GM19035 (cell line): ENCODE results near the gene MUSTN1.

Source experiments
- ATAC-seq: cut with Tn5 transposase; IDR thresholded peaks from one replicate; pipeline ENCODE4 v1.9.1; 2021; ENCODE audit not compliant: unreplicated experiment

MUSTN1 gene

DNA sequence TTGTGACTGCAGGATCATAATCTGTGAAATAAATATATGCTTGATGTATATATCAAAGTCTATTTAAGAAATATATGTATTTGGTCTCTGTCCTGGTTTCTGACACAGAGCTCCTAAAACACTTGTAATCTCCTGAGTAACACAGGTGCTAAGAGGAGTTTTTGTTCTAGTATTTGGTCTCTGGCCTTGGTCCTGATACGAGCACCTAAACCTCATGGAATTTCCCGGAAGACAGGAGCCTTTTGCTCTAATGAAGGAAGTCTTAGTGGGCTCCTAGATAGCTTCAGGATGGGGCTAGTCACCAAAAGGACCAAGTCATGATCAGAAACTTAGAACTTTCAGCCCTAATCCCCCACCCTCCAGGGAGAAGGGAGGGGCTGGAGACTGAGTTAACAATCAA lies 19.2 kb upstream of the MUSTN1 start:
- ATAC-seq, result no peak

- ATAC-seq, result no peak
These were observed 17.6 kb upstream of the MUSTN1 start for GRCh38 chr3:52852419-52852818.

GRCh38 chr3:52851348-52851747 lies 16.5 kb upstream of the MUSTN1 start:
- no peak for ATAC-seq

- no peak for ATAC-seq
These were observed 14.8 kb upstream of the MUSTN1 start for GRCh38 chr3:52849656-52850055.

DNA sequence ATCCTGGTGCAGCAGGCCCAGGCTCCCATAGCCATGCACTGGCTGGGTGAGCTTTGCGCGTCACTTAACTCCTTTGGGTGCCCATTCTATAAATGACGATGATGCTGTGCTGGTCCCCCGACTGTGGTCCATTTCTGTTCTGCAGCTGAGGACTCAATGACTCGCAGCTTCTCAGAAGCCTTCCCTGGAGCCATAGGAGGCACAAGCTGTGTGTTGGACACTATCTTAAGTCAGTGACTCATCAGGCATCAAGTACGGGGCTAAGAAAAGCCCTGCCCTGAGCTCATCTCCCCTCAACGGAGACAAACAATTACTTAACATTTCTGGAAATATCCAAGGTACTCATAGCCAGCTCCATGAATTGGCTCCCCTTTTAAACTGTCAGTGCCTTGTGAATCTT lies 13.8 kb upstream of the MUSTN1 start:
- ATAC-seq, result no peak

- no peak for ATAC-seq
These were observed 12.9 kb upstream of the MUSTN1 start for GRCh38 chr3:52847726-52848125.

DNA sequence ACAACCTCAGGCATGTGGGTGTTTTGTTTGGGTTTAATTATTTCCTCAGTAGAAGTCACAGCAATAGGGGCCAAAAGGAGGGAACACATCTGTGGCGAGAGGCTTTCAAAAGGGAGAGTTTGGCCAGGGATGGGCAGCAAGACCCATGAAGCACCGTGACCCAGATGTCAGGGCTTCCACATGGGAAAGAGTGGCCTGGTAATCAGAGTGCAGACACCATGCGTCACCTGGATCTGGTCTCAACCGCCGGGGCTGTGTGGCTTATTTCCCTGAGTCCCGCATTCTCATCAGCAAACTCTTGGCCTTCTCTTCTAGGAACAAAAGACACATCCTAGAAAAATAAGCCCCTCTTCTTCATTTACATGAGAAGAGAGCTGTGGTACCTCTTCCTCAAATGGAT lies 12.4 kb upstream of the MUSTN1 start:
- ATAC-seq, result no peak

DNA sequence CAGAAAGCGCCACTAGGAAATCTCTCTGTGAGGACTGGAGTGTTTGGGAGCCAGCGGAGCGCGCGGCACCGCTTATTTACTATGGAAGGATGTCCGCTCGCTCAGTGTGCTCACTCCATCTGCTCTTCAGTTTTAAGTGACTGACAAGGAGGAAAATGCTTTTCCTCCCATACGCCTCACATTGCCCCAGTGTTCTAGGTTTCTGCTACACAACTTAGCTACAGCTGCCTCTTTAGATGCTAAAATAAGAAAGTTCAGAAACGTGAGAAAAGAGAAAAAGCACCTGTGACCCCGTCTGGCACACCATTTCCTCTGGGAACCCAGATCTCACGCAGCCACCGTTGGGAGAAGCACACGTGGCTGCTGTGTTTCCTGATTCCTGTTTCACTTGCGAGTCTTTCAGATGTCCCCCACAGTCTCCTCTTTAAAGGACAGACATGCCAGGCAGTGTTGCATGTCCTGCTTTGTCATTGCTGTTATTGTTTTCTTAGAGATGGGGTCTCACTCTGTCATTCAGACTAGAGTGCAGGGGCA lies 11.7 kb upstream of the MUSTN1 start:
- ATAC-seq, result no peak

DNA sequence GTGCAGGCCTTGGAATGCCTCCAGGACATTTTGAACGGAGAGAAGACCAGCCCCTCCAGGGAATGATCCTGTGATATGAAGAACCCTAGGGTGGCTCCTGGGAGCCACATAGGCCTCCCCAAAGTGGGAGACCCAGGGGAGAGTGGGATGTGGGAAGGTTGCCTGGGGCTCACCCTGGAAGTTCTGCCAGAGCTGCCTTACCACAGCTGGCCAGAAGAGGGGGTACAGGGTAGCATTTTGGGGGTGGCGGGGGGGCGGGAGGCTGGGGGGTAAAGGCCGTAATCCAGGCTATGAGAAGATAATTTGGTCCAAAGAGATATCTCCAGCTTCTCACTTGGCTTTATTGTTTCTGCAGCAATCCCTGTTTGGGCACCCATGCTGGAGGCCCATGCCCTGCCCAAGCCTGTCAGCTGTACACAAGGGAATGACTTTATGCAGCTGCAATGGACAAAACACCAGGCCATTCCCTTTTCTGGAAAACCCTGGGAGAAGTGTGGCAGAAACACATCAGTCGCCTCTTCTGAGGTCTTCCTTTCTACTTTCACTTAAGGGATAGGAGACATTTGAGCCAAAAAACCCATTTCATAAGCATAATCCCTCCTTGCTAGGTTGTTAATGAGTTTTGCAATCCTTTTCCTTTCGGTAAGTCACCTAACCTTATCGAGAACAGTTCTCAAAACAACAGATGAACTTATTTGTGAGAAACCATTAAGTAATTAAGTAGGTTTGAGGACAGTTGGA lies 11.0 kb upstream of the MUSTN1 start:
- no peak for ATAC-seq

DNA sequence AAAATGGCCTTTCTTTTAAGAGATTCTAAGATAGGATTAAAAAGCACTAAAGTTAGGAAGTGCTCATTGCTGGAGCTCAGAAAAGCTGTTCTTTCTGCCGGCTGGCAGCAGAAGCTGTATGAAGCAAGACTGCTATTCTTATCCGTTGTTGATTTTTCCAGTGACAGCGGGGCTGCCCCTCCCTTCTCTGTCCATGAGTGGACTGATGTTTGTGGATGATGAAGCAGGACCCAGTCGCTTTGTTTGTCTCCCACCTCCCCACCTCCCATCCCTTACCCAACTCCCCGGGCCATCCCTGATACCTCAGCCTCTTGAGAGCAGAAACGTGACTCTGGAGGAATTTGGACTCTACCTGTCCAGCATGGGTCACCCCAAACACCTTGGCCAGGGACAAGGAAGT lies 10.3 kb upstream of the MUSTN1 start:
- ATAC-seq, result no peak

DNA sequence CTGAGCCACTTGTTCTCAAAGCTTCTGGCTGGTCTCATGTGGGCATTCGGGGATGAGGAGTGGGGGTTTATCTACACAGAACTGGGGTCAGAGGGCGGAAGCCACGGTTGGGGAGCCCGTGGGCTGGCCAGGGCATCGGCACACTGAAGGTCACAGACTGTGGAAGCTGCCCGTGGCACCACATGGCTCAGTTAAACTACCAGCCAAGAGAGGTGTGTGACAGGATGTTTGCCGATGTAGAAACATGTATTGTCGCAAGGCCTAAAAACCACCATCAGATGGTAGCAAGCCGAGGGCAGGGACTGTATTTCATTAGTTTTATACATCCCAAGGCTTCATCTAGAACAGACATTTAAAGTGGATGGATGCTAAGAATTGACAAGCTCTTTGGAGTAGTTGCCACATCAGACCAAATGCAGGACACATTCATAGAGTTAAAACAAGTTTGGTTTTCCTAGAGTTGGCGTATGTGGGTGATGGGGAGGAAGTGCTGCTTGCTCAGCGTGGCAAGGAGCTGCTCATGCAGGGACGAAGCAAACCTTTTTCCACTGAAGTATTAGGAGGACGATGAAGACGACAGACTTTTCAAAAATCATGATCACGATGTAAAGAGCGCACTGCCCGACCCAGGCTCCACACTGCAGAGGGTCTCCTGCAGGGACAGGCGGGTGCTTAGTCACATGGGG lies 9.6 kb upstream of the MUSTN1 start:
- no peak for ATAC-seq

GRCh38 chr3:52843881-52844280 lies 9.1 kb upstream of the MUSTN1 start:
- no peak for ATAC-seq

GRCh38 chr3:52843108-52843865 lies 8.5 kb upstream of the MUSTN1 start:
- no peak for ATAC-seq

GRCh38 chr3:52842424-52842823 lies 7.6 kb upstream of the MUSTN1 start:
- no peak for ATAC-seq

GRCh38 chr3:52841981-52842340 lies 7.1 kb upstream of the MUSTN1 start:
- ATAC-seq, result no peak

- no peak for ATAC-seq
These were observed 6.6 kb upstream of the MUSTN1 start for GRCh38 chr3:52841211-52841980.

GRCh38 chr3:52839892-52840545 lies 5.2 kb upstream of the MUSTN1 start:
- ATAC-seq, result no peak

DNA sequence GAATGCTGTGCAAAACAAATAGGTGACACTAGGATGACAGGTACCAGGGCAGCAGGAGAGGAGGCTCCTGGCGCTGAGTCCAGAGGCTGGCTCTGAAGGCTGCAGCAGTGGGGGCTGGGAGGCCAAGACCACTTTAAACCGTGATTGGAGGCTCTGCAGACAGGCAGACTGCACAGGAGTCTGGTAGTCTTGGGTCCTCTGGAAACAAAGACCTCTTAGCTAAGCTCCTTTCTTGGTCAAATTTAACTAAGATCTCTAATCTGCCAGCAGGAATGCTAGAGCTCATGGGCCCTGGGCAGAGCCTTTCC lies 4.4 kb upstream of the MUSTN1 start:
- ATAC-seq, result no peak

- ATAC-seq, result no peak
These were observed 3.9 kb upstream of the MUSTN1 start for GRCh38 chr3:52838561-52839267.

- ATAC-seq, result no peak
These were observed 2.2 kb upstream of the MUSTN1 start for GRCh38 chr3:52836986-52837385.
